Measurements from ENCODE around the gene PLXNB1. TPM values are rescaled to one million over a fixed set of nuclear protein-coding genes. Genes with fewer than 3 reads are reported as not detected.

Gene PLXNB1
- total and polyA plus RNA-seq, 2 donors = 22.7 to 65.7 TPM

DNA sequence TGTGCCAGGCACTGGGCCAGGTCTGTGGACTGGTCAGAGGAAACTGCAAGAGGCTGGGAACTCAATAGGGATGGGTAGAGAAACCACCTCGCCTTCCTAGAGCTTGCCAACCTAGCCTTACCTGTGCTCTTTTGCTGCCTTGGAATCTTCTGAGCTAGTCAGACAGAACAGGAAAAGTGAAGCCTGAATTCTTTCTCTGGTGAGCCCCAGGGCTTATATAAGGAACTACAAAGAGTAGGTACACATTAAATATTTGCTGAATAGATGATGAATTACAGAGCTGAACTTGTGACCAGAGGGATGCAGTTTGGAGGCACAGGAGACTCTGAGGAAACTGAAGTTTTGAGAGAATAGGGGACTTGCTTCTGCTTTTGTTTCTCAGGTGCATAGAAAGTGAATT, 73.5 kb downstream of the PLXNB1 start:
- WGBS = 62% methylated on average over 1 of the region's 1 CpG
- no peak for DNase-seq (ENCODE audit: extremely low spot score)
- H3K36me3 ChIP-seq (ENCODE audit: insufficient read depth) = no peaks in the 10 kb centered on the region
- H3K27ac ChIP-seq (ENCODE audit: low read depth) = no peak overlapping the region
- H3K4me1 ChIP-seq (ENCODE audit: insufficient read depth) = no peaks in the 10 kb centered on the region
- H3K4me3 ChIP-seq (ENCODE audit: low read depth, low read length) = no peak overlapping the region

- Histone ChIP-seq H3K27ac (ENCODE audit: low read depth) (no peak overlapping the region), H3K4me3 (ENCODE audit: low read depth, low read length) (no peak overlapping the region), H3K4me1 (ENCODE audit: insufficient read depth) (no peaks in the 10 kb centered on the region), H3K36me3 (ENCODE audit: insufficient read depth) (no peaks in the 10 kb centered on the region)
- WGBS = 93% methylated on average over 4 of the region's 4 CpGs
- DNase-seq (ENCODE audit: extremely low spot score) = no peak
Observed at GRCh38 chr3:48353987-48354386, 75.9 kb downstream of the PLXNB1 start.

Small RNA genes lying within 50 kb of the gene (small RNA-seq; reads per million reads assigned to genes)
- gene RN7SL321P = not detected

Other genes starting within 250 kb of the PLXNB1 start
- 3.7 TPM for gene CDC25A, start 241.7 kb downstream of the PLXNB1 start, total RNA-seq
- gene CDC25A, start 241.7 kb downstream of the PLXNB1 start, polyA plus RNA-seq = 0.32 TPM
- gene CAMP, start 206.6 kb downstream of the PLXNB1 start, total RNA-seq = not detected
- gene CAMP, start 206.6 kb downstream of the PLXNB1 start, polyA plus RNA-seq = 2.2 TPM
- 6.9 TPM for gene ZNF589, start 189.0 kb downstream of the PLXNB1 start, total RNA-seq
- 12.5 TPM for gene ZNF589, start 189.0 kb downstream of the PLXNB1 start, polyA plus RNA-seq
- 24.5 TPM for gene NME6, start 128.7 kb downstream of the PLXNB1 start, total RNA-seq
- gene NME6, start 128.7 kb downstream of the PLXNB1 start, polyA plus RNA-seq = 18.6 TPM
- not detected for gene SPINK8, start 96.4 kb downstream of the PLXNB1 start, total RNA-seq
- not detected for gene SPINK8, start 96.4 kb downstream of the PLXNB1 start, polyA plus RNA-seq
- gene FBXW12, start 57.9 kb downstream of the PLXNB1 start, total RNA-seq = 0.32 TPM
- gene FBXW12, start 57.9 kb downstream of the PLXNB1 start, polyA plus RNA-seq = not detected
- 6.0 TPM for gene CCDC51, start 10.0 kb upstream of the PLXNB1 start, total RNA-seq
- 17.6 TPM for gene CCDC51, start 10.0 kb upstream of the PLXNB1 start, polyA plus RNA-seq
- gene TMA7, start 10.2 kb upstream of the PLXNB1 start, total RNA-seq = 127 TPM
- 262 TPM for gene TMA7, start 10.2 kb upstream of the PLXNB1 start, polyA plus RNA-seq
- gene ATRIP, start 16.7 kb upstream of the PLXNB1 start, total RNA-seq = 4.7 TPM
- gene ATRIP, start 16.7 kb upstream of the PLXNB1 start, polyA plus RNA-seq = 6.6 TPM
- gene SHISA5, start 74.1 kb upstream of the PLXNB1 start, total RNA-seq = 62.5 TPM
- gene SHISA5, start 74.1 kb upstream of the PLXNB1 start, polyA plus RNA-seq = 209 TPM
- 4.7 TPM for gene PFKFB4, start 126.7 kb upstream of the PLXNB1 start, total RNA-seq
- gene PFKFB4, start 126.7 kb upstream of the PLXNB1 start, polyA plus RNA-seq = 2.4 TPM
- gene UCN2, start 133.7 kb upstream of the PLXNB1 start, total RNA-seq = 0.69 TPM
- gene UCN2, start 133.7 kb upstream of the PLXNB1 start, polyA plus RNA-seq = 0.81 TPM
- 20.0 TPM for gene COL7A1, start 165.2 kb upstream of the PLXNB1 start, total RNA-seq
- 19.7 TPM for gene COL7A1, start 165.2 kb upstream of the PLXNB1 start, polyA plus RNA-seq
- 82.4 TPM for gene UQCRC1, start 179.6 kb upstream of the PLXNB1 start, total RNA-seq
- 282 TPM for gene UQCRC1, start 179.6 kb upstream of the PLXNB1 start, polyA plus RNA-seq
- gene TMEM89, start 191.7 kb upstream of the PLXNB1 start, total RNA-seq = not detected
- gene TMEM89, start 191.7 kb upstream of the PLXNB1 start, polyA plus RNA-seq = not detected
- 8.0 TPM for gene SLC26A6, start 205.4 kb upstream of the PLXNB1 start, total RNA-seq
- gene SLC26A6, start 205.4 kb upstream of the PLXNB1 start, polyA plus RNA-seq = 12.9 TPM
- 0.79 TPM for gene CELSR3, start 232.8 kb upstream of the PLXNB1 start, total RNA-seq
- 0.48 TPM for gene CELSR3, start 232.8 kb upstream of the PLXNB1 start, polyA plus RNA-seq

All from urinary bladder (tissue), 4 donors.